HG02884 (cell line): ENCODE measurements around the gene FCGR3A.
"Not testable (repeated sequence)": the region's sequence is repeated elsewhere in the genome, so short reads cannot be mapped to it uniquely, and the experiment has no call there.

Source experiments
- ATAC-seq: cut with Tn5 transposase; IDR thresholded peaks from one replicate; pipeline ENCODE4 v1.9.1; 2021; ENCODE audit warnings: mild to moderate bottlenecking, moderate library complexity; ENCODE audit not compliant: unreplicated experiment

Gene FCGR3A

DNA sequence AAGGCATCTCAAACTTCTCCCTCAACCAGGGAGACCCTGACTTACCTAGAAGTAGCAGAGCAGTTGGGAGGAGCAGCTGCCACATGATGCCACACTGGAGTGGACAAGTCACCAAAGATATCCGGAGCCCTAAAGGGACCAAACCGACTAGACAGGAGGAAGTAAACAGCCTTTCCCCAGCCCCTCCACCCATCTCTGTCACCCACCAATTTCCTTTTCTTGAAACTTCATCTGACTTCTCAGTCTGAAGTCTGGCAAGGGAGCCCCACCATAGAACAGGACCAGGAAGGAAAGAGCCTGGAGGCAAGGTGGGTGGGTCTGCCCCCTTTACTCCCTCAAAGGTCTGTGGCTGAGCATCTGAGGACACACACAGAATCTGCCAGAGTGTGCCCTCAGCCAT, at the start of gene FCGR3A:
Gene FCGR3A, minus strand, starts transcription at position 167 of the 400 bp plus-strand sequence. Its CDS starts 82 bp downstream, at position 85.
- ATAC-seq, result no peak

DNA sequence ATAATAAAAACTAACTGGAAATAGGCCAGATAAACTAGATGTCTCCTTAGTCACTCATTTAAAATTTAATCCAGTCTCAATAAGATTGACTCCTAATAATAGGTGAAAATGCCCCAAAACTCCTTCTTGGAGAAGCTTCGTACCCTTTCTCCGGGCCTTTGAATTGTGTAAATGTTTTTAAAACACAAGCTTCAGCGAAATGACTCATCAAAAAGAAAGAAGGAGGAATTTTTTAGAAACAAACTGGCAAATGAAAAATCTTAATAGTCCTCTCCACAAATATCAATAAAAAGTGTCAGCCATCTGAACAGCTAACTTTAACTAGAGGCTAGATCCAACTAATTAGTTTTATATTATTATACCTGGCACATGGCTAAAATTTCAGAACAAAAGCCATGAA, 47.5 kb upstream of the FCGR3A start:
- ATAC-seq, result not testable (repeated sequence)

DNA sequence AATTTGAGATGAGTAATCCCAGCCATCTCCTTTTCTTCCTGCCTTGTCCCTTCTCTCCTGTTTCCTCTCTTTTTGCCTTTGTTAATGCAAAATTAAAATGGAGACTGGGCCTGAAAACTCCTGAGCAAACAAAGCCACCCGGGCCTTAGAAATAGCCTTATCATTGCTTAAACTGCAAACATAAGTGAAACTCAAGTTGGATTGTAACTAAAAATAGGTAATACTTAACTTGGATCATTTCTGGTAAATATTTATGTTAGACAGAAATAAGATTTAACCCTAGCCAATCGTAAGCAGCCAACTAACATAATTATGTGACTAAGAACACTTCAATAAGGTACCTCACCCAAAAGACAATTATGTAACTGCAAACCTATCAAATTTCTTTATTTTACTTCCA, 46.0 kb upstream of the FCGR3A start:
- ATAC-seq, result not testable (repeated sequence)

DNA sequence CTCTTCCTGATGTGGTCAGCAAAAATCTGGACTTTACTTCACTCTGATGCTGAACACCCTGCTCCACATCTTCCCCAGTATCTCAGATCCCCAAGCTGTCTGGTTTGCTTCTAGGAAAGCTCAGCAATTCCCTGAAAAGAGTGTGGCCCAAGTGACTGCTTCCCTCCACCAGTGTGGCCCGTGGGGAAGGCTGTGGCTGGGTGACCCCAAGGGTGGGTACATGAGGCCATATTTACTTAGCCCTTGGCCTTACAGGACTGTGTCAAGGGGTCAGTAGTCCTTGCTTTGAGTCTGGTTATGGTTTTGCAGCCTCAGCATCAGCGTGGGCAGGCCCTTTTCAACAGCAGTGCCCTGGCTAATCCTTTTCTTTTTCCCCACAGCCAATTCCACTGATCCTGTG, 45.6 kb upstream of the FCGR3A start:
- not testable (repeated sequence) for ATAC-seq

DNA sequence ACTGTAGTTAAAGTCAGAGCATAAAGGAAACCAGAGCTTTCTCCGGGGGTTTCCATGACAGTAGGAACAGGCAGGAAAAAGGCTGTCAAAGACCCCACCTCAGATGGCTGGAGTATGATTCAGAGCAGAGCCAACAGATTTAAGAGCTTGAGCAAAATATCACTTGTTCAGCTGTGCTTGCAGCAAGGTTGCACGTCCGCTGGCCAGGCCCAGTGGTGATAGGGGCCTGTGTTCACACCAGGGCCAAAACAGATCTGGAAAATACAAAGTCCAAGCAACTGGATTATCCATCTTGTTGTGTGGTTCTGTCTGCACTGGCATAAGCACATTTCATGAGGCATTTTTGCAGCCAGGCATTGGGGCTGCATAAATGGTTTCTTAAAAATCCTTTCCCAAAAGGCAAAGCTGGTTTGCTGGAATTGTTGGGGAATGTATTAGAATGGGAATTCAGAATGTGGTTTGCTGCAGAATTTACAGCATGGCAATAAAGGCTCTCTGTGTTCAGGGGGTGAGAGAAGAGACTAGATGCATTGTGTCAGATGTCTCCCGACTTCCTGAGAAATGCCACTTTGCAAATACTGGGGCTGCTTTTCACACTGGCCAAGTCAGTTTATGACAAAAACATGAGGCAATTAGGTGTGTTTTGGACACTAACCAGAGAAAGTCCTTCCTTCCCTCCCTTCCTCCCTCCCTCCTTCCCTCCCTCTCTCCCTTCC, 44.8 kb upstream of the FCGR3A start:
- ATAC-seq, result not testable (repeated sequence)

DNA sequence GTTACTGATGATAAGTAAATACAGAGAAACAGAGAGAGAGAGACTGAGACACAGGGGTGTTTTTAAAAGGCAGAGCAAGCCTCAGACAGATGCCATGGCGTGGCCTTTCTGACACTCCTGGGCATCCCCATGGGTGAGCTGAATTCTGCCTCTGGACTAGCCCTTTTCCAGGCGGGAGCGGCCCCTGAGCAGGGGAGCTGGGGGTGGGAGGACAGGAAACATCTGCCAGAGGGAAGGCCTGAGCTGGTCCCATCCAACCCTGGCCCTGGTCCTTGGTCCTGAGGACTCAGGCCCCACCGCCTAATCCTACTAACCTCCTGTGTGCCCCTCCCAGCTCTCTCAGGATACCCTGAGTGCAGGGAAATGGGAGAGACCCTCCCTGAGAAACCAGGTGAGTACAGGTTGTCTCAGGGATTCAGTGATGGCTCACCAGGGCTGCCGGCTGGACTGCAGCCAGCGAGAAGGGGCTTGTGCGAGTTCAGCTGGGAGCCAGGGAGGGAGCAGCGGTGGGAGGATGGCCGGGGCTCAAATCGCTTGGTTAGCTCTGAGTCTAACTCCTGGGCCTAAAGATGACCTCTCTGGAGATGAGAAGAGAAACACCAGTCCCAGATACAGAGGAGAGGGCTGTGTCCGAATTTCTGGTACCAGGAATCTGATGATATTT, 43.6 kb upstream of the FCGR3A start:
- not testable (repeated sequence) for ATAC-seq

DNA sequence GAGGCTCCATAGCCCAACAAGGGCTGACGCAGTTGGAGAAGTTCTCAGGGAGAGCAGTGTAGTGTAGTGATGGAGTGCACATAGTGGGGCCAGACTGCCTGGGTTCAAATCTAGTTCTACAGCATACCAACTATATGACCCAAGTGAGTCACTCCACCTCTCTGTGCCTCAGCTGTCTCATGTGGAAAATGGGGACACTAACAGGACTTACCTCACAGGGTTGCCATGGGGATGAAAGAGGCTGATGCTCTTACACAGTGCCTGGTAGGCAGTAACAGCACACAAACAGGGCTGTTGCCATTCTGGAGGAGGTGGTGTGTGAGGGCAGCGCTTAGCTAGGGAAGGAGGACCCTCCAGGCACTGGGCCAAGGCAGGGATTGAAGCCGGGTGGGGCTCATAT, 43.0 kb upstream of the FCGR3A start:
- ATAC-seq, result not testable (repeated sequence)

DNA sequence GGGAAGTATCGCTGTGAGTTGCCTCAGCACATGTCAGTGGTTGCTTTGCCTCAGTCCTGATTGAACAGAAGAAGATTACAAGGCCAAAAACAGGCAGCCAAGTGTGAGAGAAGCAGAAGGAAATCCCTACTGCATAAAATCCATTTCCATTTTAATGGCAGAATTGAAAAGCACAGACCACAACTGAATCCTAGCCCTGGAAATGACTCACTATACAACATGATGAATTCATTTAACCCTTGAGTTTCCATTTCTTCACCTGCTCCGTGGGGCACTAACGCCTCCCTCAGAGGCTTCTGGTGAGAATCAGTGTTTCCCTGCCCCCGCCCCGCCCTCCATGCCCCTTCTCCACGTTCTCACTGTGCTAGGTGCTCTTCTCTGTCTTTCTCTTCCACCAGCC, 40.3 kb upstream of the FCGR3A start:
- not testable (repeated sequence) for ATAC-seq

DNA sequence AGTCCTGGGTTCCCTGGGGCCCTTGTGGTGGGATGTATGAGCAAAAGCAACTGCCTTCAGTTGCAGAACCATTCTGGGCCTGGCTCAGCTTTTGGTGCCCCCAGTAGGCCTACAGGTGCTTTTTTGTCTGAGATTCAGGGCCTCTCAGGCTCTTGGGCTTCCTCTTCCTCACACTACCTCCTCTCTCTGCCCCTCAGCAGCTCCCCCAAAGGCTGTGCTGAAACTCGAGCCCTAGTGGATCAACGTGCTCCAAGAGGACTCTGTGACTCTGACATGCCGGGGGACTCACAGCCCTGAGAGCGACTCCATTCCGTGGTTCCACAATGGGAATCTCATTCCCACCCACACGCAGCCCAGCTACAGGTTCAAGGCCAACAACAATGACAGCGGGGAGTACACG, 39.7 kb upstream of the FCGR3A start:
- not testable (repeated sequence) for ATAC-seq

DNA sequence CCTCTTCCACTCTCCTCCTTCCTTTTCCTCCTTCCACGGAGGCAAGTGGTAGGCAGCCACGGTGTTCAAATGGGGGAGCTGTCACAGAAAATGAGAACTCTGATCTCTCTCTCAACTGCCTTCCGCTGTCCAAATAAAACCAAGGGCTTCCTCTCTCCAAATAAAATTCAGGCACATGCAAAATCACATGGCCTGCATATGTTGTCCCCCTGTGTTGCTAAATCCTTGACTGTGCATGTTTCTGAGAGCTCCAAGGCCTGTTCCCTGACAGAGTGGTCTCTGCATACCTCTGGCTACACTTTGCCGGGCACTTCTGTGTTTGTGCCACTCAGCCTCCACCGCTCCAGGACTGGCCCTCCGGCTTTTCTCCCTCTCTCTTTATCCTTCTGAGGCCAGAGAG, 39.0 kb upstream of the FCGR3A start:
- not testable (repeated sequence) for ATAC-seq

DNA sequence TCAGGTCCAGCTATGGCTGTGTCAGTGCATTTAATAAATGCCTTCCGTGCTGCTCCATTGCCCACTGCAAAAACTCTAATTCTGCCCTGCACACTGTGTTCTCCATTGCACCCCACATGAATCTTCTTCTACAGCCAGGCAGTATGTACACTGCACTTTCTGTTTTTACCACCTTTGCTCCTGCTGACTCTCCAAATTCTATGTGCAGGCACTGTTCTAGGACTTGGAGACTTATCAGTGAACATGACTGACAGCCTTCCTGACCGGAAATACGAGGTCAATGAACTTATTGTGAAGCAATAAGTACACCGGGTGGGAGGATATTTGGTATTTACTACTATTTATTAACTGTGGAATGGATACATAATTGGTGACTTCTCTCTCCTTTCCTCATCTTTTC, 33.3 kb upstream of the FCGR3A start:
- ATAC-seq, result not testable (repeated sequence)

DNA sequence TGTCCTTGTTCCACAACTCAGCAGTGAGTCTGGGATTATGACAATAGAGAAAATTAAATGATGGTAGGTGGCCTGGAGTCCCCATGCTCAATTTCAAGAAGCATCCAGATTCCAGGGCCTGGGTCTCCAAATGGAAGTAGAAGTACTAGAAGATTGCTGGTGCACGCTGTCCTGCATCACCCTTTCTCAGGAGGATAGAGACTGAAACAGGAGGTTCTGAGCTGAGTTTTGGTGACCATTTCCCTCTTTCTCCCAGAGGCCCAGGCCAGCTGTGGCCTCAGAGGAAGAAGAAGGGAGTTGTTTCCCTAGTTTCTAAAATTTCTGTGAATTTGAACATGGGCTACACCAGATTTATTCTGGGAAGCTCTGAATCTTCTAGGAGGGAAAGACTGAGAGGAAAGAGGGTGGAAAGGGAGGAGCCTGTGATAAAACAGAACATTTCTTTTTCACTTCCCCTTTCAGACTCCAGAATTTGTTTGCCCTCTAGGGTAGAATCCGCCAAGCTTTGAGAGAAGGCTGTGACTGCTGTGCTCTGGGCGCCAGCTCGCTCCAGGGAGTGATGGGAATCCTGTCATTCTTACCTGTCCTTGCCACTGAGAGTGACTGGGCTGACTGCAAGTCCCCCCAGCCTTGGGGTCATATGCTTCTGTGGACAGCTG, 31.4 kb upstream of the FCGR3A start:
- ATAC-seq, result peak; percentile 76

DNA sequence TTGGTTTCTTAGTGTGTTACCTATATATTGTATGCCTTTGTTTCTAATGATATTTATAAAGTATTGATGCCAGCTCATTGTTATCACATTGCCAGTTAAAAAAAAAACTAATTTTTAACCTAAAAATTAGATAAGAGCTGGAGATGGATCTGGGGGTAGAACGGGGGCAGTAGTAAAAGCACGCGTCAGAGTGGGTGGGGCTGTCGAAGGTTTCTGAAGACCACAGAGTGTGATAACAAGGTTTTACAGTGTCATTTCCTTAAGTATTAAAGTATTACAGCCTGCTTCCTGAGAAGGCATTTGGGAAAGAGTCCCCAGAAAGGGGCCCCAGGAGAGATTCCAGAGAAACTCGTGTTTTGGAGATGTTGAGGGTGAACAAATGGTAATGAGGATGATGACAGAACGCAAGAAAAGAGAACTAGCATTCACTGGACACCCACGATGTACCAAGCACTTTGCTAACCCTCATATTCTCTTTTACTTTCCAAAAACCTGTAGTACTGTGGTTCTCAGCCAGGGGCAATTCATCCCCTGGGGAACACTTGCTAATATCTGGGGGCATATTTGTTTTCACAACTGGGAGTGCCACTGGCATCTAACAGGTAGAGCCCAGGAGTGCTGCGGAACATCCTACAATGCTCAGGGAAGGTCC, 30.4 kb upstream of the FCGR3A start:
- ATAC-seq, result not testable (repeated sequence)

DNA sequence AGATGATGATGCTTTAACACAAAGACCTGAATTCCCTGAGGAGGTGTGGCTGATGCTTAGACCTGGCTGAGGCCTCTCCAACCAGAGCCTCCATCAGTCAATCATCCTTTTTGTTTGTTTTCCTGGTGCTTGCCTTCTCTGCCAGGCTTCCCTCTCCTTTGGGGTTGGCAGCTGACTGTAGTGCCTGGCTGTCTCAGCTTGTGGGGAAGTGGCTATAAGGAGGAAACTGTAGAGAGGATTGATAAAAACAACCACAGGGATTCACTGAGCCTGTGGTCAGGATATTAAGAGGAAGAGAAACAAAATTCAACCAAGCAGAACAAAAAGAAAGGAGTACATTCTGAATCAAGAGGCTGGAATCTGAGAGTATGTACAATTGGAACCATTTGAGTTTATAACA, 27.1 kb upstream of the FCGR3A start:
- not testable (repeated sequence) for ATAC-seq

DNA sequence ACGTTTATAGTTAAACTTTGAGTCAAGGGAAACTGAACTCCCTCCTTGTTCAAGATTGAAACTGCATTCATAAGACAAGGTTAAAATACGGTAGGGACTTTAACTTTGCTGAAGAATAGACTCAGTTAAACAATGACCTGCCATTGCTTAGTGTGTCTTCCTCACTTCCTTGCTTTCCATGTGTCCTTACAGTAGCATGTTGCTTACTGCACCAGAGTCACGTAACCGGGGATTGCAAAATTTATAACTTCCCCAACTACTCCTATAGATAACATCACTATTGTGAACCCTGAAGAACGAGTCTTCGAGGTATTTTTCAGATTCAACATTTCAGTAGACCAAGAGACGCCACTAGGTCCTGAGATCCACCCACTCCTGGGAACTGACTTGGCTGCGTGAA, 22.1 kb upstream of the FCGR3A start:
- not testable (repeated sequence) for ATAC-seq

DNA sequence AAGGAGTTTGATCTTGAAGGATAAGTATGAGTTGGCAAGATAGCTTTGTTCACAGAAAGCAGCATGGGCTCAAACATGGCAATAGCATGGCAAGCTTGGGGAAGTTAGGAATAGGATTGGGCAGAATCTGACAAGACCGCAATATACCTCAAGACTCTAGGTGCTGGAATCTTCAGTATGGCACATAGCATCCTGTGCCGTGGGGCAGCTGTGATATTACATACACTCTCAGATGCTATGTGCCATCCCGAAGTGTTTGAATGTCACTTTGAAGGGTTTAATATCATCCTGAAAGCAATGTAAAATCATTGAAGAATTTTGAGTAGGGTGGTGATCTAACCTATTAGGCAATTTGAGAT, 17.0 kb upstream of the FCGR3A start:
- not testable (repeated sequence) for ATAC-seq

DNA sequence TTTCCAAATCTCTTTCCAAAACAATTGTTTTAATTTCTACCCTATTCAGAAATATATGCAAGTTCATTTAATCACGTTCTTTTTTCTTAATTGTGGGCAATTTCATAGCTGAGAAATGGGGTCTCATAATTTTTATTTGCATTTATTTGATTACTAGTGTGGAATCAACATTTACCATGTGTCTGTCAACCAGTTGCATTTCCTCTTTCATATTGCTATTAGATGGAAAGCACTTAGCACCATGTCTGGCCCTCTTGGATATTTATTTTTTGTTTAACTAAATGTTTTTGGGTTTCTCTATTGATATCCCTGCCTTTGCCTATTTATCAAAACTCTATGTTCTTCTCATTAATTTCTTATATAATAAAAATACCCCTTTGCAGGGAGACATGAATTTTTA, 13.9 kb upstream of the FCGR3A start:
- not testable (repeated sequence) for ATAC-seq

DNA sequence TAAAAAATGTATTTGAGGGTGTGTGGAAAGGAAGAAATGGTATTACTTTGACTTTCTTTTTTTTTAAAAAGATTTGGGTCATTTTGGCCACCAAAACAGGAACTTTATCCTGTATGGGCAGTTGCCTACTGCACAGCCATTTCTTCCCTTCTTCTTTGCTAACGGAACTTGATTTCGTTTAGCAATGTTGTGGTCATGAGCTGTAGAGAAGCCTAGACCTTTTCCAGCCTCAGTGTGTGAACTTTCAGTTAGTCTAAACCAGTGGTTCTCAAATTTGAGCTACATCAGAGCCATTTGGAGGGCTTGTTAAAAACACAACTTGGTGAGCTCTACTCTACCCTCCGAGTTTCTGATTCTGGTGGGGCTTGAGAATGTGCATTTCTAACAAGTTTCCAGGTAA, 12.8 kb upstream of the FCGR3A start:
- not testable (repeated sequence) for ATAC-seq

DNA sequence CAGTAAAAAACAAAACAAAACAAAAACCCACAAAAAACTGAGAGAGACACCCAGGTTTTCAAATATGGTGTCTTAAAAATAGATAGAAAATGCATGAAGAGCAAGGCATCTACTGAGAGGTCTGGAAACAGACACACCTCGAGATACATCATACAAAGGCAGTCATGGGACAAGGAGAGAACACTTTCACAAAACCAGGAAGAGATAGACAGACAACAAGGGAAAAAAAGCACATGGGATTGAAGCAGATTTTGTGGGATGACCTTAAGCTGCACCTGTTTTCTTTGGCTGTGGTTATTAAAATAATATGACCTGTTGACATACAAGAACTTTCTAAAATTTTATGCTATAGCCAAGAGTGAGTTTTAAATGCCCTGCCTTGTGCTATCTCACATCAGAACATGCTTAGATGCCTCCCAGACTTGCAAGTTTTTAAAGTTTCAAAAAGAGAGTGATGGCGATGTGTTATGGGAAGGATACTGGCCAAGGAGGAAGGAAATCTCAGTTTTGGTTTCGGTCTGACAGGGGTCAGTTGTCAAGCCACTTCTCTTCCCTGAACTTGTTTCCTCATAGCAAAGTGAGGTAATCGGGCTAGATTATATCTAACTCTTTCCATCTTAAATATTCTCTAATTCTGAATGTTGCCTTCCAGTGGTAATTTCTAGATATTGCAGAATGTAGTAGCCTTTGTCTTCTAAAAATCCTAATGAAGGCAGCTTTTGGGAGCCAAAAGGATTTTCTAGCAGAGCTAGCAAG, 11.5 kb upstream of the FCGR3A start:
- not testable (repeated sequence) for ATAC-seq
